H9 (cell line): ENCODE results near the gene COL27A1. TPM values are rescaled to one million over a fixed set of nuclear protein-coding genes. Genes with fewer than 3 reads are reported as not detected.

Source experiments
- DNase-seq: peaks from one replicate; pipeline ENCODE4 v3.0.0-alpha.2; 2017
- H2AFZ ChIP-seq: one replicate; pipeline ENCODE4 v1.6.1; 2013; ENCODE audit warnings: mild to moderate bottlenecking, low read length, control low read depth, moderate library complexity
- H2AK5ac ChIP-seq: 2 replicates; pipeline ENCODE4 v1.6.1; 2013; ENCODE audit warnings: low read length, control low read depth, mixed read lengths; ENCODE audit not compliant: insufficient read length
- H2BK120ac ChIP-seq: one replicate; pipeline ENCODE4 v1.6.1; 2013; ENCODE audit warnings: low read depth, mild to moderate bottlenecking, low read length, control low read depth, inconsistent platforms; ENCODE audit not compliant: poor library complexity, severe bottlenecking
- H2BK12ac ChIP-seq: 2 replicates; pipeline ENCODE4 v1.6.1; 2013; ENCODE audit warnings: low read length, control low read depth, mixed read lengths, low read depth; ENCODE audit not compliant: insufficient read length
- H2BK15ac ChIP-seq: 2 replicates; pipeline ENCODE4 v1.6.1; 2013; ENCODE audit warnings: low read depth, low read length, control low read depth
- H2BK20ac ChIP-seq: one replicate; pipeline ENCODE4 v1.6.1; 2013; ENCODE audit warnings: low read depth, mild to moderate bottlenecking, low read length, control low read depth, inconsistent platforms; ENCODE audit not compliant: poor library complexity, severe bottlenecking
- H2BK5ac ChIP-seq: 2 replicates; pipeline ENCODE4 v1.6.1; 2013; ENCODE audit warnings: low read length, control low read depth, mixed read lengths; ENCODE audit not compliant: insufficient read length
- H3K14ac ChIP-seq: 2 replicates; pipeline ENCODE4 v1.6.1; 2013; ENCODE audit warnings: low read length, control low read depth; ENCODE audit not compliant: insufficient read depth
- H3K18ac ChIP-seq: 2 replicates; pipeline ENCODE4 v1.6.1; 2013; ENCODE audit warnings: low read depth, mild to moderate bottlenecking, mixed read lengths, low read length, control low read depth; ENCODE audit not compliant: insufficient read length
- H3K23ac ChIP-seq: 2 replicates; pipeline ENCODE4 v1.6.1; 2013; ENCODE audit warnings: low read length, control low read depth, mixed read lengths, low read depth; ENCODE audit not compliant: insufficient read length
- H3K23me2 ChIP-seq: 2 replicates; pipeline ENCODE4 v1.6.1; 2013; ENCODE audit warnings: low read depth, mild to moderate bottlenecking, mixed read lengths, low read length, control low read depth; ENCODE audit not compliant: insufficient read length, poor library complexity, severe bottlenecking
- H3K27ac ChIP-seq: 2 replicates; pipeline ENCODE4 v1.5.1; 2013; ENCODE audit warnings: low read length, control low read depth, mixed read lengths, low read depth; ENCODE audit not compliant: insufficient read length
- H3K27me3 ChIP-seq: 2 replicates; pipeline ENCODE4 v1.6.1; 2013; ENCODE audit warnings: low read length, control low read depth, inconsistent platforms; ENCODE audit not compliant: insufficient read depth
- H3K4ac ChIP-seq: 2 replicates; pipeline ENCODE4 v1.6.1; 2013; ENCODE audit warnings: low read depth, mild to moderate bottlenecking, control low read depth, inconsistent platforms, low read length, moderate library complexity
- H3K4me1 ChIP-seq: 2 replicates; pipeline ENCODE4 v1.6.1; 2013; ENCODE audit warnings: low read length, control low read depth, inconsistent platforms; ENCODE audit not compliant: insufficient read depth
- H3K4me2 ChIP-seq: 2 replicates; pipeline ENCODE4 v1.6.1; 2013; ENCODE audit warnings: low read length, control low read depth, mixed read lengths; ENCODE audit not compliant: insufficient read length, insufficient read depth
- H3K56ac ChIP-seq: 2 replicates; pipeline ENCODE4 v1.6.1; 2013; ENCODE audit warnings: low read depth, mild to moderate bottlenecking, mixed read lengths, low read length, control low read depth; ENCODE audit not compliant: insufficient read length
- H3K79me1 ChIP-seq: 2 replicates; pipeline ENCODE4 v1.6.1; 2013; ENCODE audit warnings: low read depth, mild to moderate bottlenecking, moderate library complexity, low read length, control low read depth, inconsistent platforms; ENCODE audit not compliant: insufficient read depth, poor library complexity, severe bottlenecking
- H3K79me2 ChIP-seq: 2 replicates; pipeline ENCODE4 v1.6.1; 2013; ENCODE audit warnings: low read length, control low read depth, inconsistent platforms; ENCODE audit not compliant: insufficient read depth
- H3K9ac ChIP-seq: 2 replicates; pipeline ENCODE4 v1.6.1; 2013; ENCODE audit warnings: low read length, control low read depth, mixed read lengths; ENCODE audit not compliant: insufficient read length; ENCODE audit errors: extremely low read depth
- H3K9me3 ChIP-seq: one replicate; pipeline ENCODE4 v1.6.1; 2013; ENCODE audit warnings: low read depth, low read length, inconsistent platforms; ENCODE audit not compliant: control insufficient read depth
- H3T11ph ChIP-seq: one replicate; pipeline ENCODE4 v1.6.1; 2013; ENCODE audit warnings: mild to moderate bottlenecking, low read length, control low read depth, inconsistent platforms
- H4K20me1 ChIP-seq: one replicate; pipeline ENCODE4 v1.6.1; 2013; ENCODE audit not compliant: control insufficient read depth, insufficient read length, insufficient read depth
- H4K5ac ChIP-seq: 2 replicates; pipeline ENCODE4 v1.6.1; 2013; ENCODE audit warnings: low read depth, mild to moderate bottlenecking, mixed read lengths, low read length, control low read depth; ENCODE audit not compliant: insufficient read length
- H4K8ac ChIP-seq: replicated peaks from 2 replicates; pipeline ENCODE4 v1.6.1; 2013; ENCODE audit warnings: low read length, control low read depth, mixed read lengths, low read depth; ENCODE audit not compliant: insufficient read length
- H4K91ac ChIP-seq: 2 replicates; pipeline ENCODE4 v1.6.1; 2013; ENCODE audit warnings: low read depth, mild to moderate bottlenecking, moderate library complexity, mixed read lengths, low read length, control low read depth; ENCODE audit not compliant: insufficient read length
- H3K27ac Mint-ChIP-seq, 3 experiments: 2 replicates in 2 of 3; 3 replicates in 1 of 3; pipeline ENCODE4 v1.8.0; 2020 to 2021; ENCODE audit warnings: mixed read lengths in 3 of 3, mild to moderate bottlenecking in 1 of 3, moderate library complexity in 1 of 3
- H3K27me3 Mint-ChIP-seq: 2 replicates; pipeline ENCODE4 v1.8.0; 2021; ENCODE audit warnings: low read depth, mild to moderate bottlenecking, moderate library complexity, mixed read lengths
- H3K36me3 Mint-ChIP-seq, 3 experiments: 2 replicates in 2 of 3; 3 replicates in 1 of 3; pipeline ENCODE4 v1.8.0; 2020 to 2021; ENCODE audit warnings: low read depth in 3 of 3, mixed read lengths in 3 of 3; ENCODE audit not compliant: insufficient read depth in 1 of 3
- H3K4me1 Mint-ChIP-seq, 2 experiments: 2 replicates each; pipeline ENCODE4 v1.8.0; 2020; ENCODE audit warnings: mixed read lengths in 2 of 2
- H3K4me3 Mint-ChIP-seq, 2 experiments: 2 replicates in 1 of 2; 3 replicates in 1 of 2; pipeline ENCODE4 v1.8.0; 2020 to 2021; ENCODE audit warnings: mild to moderate bottlenecking in 2 of 2, mixed read lengths in 2 of 2, moderate library complexity in 1 of 2
- H3K9me3 Mint-ChIP-seq, 2 experiments: 2 replicates in 1 of 2; 3 replicates in 1 of 2; pipeline ENCODE4 v1.8.0; 2020; ENCODE audit warnings: mild to moderate bottlenecking in 2 of 2, mixed read lengths in 2 of 2, moderate library complexity in 1 of 2
- WGBS: extraction: QIAGEN DNeasy Blood & Tissue Kit; methylation state at CpG from one replicate; pipeline ENCODE4 v1.1.7; 2013; ENCODE audit warnings: missing lambda C conversion rate, low lambda C conversion rate, mixed read lengths; ENCODE audit not compliant: insufficient read length; ENCODE audit errors: extremely low coverage; 5-methylcytosine and 5-hydroxymethylcytosine counted together
- total RNA-seq: library from RNA; stranded (reverse); gene quantifications from 2 replicates; pipeline ENCODE4 v1.2.1, GENCODE V29; 2021
- TF ChIP-seq, protein P1 (sequence below): fragments of 200-600 bp; sonication (generic); conservative IDR thresholded peaks from 3 replicates; pipeline ENCODE4 v1.8.0; 2021; ENCODE audit warnings: antibody characterized with exemption, mild to moderate bottlenecking

Gene COL27A1
- total RNA-seq, 1 experiment from 2014 or later = 17.9 TPM

DNA sequence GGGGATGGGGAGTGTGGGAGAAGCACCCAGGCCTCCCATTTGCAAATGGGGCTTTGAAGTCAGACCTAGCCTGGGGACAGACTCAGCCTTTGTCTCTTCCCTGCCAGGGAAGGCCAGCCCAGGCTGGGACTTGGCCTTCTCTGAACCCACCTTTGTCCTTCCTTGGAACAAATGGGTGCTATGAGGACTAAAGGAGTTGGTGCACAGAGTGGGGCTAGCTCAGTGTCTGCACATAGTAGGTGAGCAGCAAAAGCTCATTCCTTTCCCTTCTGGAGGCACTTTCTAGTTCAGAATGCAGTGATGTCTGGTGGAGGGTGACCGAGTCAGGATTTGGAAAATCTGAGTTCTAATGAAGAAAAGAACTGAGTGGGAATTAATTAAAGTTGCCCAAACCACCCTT lies 37.2 kb downstream of the COL27A1 start:
- Mint-ChIP-seq H3K27me3 (no peaks in the 10 kb centered on the region), H3K4me1 (0 out of 4 replicates have a peak, but pooled peaks cover 0 to 2% of the 10 kb centered on the region in 2 experiments), H3K9me3 (peaks cover 7 to 16% of the 10 kb centered on the region in 2 experiments; a peak in 4 of 5 replicates), H3K27ac (no peak overlapping the region), H3K36me3 (peaks cover 9 to 15% (median 9%) of the 10 kb centered on the region in 3 experiments), H3K4me3 (no peak overlapping the region)
- H4K8ac ChIP-seq = no peak overlapping the region
- H3K56ac ChIP-seq = no peak overlapping the region
- no peaks in the 10 kb centered on the region for H3K79me1 ChIP-seq
- H4K91ac ChIP-seq = no peak overlapping the region
- no peak overlapping the region for H3T11ph ChIP-seq
- TF ChIP-seq, protein P1, sequence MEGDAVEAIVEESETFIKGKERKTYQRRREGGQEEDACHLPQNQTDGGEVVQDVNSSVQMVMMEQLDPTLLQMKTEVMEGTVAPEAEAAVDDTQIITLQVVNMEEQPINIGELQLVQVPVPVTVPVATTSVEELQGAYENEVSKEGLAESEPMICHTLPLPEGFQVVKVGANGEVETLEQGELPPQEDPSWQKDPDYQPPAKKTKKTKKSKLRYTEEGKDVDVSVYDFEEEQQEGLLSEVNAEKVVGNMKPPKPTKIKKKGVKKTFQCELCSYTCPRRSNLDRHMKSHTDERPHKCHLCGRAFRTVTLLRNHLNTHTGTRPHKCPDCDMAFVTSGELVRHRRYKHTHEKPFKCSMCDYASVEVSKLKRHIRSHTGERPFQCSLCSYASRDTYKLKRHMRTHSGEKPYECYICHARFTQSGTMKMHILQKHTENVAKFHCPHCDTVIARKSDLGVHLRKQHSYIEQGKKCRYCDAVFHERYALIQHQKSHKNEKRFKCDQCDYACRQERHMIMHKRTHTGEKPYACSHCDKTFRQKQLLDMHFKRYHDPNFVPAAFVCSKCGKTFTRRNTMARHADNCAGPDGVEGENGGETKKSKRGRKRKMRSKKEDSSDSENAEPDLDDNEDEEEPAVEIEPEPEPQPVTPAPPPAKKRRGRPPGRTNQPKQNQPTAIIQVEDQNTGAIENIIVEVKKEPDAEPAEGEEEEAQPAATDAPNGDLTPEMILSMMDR = no peak
- no peak overlapping the region for H3K23ac ChIP-seq
- no peak overlapping the region for H3K14ac ChIP-seq
- no peak overlapping the region for H3K27ac ChIP-seq
- no peaks in the 10 kb centered on the region; the same call in 1 of the 2 replicates for H3K79me2 ChIP-seq
- H2BK12ac ChIP-seq = no peak overlapping the region
- H3K9me3 ChIP-seq = no peaks in the 10 kb centered on the region
- no peak overlapping the region for H3K4ac ChIP-seq
- no CpG with 5 or more reads among the region's 1 CpG for WGBS
- H2BK120ac ChIP-seq = no peak overlapping the region
- H3K18ac ChIP-seq = no peak overlapping the region
- H4K5ac ChIP-seq = no peak overlapping the region
- no peak for DNase-seq
- no peak overlapping the region for H3K4me2 ChIP-seq
- no peaks in the 10 kb centered on the region for H3K4me1 ChIP-seq
- no peak overlapping the region for H2AK5ac ChIP-seq
- H2BK5ac ChIP-seq = no peak overlapping the region
- H4K20me1 ChIP-seq = peaks cover 2% of the 10 kb centered on the region
- H2AFZ ChIP-seq = no peak overlapping the region
- H2BK20ac ChIP-seq = no peak overlapping the region
- no peaks in the 10 kb centered on the region for H3K23me2 ChIP-seq
- H3K9ac ChIP-seq = no peak overlapping the region
- no peaks in the 10 kb centered on the region for H3K27me3 ChIP-seq
- H2BK15ac ChIP-seq = no peak overlapping the region
